DMS 273 (cell line): ENCODE results near the gene AGO1.
A peak's percentile ranks its signal among the peaks of the same experiment; 100 is the strongest.
"Not testable (repeated sequence)": the region's sequence is repeated elsewhere in the genome, so short reads cannot be mapped to it uniquely, and the experiment has no call there.

Experiments used
- DNase-seq: peaks from one replicate; lab custom pipeline; 2025; ENCODE audit not compliant: unreplicated experiment; lab: John Stamatoyannopoulos, UW

The AGO1 gene

DNA sequence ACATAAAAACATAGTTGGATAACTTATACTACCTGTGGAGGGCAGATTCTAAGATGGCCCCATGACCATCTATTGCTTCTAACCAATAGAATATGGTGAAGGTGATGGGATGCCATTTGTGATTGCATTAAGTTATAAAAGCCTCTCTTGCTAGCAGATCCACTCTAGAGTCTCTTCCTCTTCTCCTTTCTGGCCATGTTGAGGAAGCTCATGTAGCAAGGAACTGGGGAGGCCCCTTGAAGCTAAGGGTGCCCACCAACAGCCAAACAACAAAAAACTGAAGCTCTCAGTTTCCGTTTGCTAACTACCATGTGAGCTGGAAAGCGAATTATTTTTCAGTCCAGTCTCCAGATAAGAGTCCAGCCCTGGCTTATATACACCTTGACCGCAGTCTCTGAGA, 16.0 kb upstream of the AGO1 start:
- no peak for DNase-seq

DNA sequence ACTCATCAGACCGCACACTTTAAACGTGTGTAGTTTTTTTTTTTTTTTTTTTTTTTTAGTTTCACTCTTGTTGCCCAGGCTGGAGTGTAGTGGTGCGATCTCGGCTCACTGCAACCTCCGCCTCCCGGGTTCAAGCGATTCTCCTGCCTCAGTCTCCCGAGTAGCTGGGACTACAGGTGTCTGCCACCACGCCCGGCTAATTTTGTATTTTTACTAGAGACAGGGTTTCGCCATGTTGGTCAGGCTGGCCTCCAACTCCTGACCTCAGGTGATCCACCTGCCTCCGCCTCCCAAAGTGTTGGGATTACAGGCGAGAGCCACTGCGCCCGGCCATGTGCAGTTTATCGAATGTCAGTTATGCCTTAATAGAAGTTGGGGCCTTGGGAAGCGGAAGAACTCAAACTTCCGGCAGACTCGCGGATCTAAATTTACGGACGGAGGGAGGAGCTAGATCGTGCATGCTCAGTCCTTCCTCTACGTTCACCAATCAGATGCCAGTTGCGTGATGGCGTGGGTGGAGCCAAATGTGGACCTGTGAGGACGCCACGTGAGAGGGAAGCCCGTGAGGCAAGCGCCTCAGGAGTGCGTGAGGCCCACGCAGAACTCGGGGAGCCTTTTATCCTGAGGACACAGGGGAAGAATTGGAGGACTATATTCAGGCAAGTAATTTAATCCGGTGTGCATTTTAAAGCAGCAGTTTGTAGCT, 13.6 kb upstream of the AGO1 start:
- DNase-seq: not testable (repeated sequence)

DNA sequence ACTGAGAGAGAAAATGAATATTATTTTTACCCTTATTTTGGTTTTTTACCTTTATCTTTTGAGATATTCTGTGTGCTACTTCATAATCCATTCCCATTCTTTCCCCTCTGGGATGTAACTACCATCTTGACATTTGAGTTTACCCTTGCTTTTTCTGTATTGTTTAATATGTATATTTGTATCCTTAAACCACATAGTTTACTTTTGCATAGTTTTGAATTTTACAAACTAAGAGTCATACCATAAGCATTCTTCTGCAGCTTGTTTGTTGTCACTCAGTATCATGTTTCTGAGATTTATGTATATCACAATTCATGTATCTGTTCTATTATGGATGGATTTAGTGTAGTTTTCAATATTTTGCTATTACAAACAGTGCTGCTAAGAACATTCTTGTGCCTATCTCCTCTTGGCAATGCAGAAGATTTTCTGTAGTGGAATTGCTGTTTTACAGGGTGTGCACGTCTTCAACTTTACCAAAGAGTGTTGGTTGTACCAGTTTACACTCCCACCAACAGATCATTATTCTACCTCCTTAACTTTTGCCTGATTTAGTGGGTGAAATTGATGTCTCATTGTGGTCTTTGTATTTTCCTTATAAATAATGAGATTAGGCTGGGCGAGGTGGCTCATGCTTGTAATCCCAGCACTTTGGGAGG, 12.2 kb upstream of the AGO1 start:
- no peak for DNase-seq

DNA sequence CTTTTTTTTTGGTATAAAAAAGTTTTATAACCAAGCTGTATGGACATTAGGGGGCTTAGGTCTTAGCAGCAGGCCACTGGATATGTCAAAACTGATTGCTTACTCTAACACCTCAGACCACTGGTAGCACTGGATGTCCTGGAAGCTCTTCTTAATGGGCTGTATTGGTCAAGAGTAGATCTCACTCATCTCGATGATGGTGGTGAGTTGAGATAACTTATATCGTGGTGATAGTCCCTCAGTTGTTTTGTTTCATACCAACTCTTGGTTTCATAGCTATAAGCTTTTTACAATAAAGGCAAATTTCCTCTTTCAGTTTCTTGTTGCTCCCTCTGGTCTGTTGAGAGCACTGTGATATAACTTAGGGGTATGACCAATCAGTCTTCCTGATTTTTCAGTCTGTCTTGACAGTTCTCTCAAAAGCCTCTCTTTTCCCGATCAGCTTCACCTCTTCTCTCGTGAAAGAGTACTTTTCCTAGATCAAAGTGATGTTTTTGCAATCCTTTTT, 9.7 kb upstream of the AGO1 start:
- DNase-seq: no peak

DNA sequence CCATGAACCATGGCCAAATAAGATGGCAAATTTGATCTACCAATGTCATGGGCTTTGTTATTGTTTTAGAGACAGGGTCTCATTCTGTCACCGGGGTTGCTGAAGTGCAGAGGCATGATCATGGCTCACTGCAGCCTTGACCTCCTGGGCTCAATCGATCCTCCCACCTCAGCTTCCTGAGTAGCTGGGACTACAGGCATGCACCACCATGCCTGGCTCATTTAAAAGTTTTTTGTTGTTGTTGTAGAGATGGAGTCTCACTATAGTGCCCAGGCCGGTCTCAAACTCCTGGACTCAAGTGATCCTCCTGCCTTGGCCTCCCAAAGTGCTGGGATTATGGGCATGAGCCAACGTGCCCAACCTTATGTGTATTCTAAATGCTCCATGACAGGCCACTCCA, 8.9 kb upstream of the AGO1 start:
- DNase-seq: not testable (repeated sequence)

DNA sequence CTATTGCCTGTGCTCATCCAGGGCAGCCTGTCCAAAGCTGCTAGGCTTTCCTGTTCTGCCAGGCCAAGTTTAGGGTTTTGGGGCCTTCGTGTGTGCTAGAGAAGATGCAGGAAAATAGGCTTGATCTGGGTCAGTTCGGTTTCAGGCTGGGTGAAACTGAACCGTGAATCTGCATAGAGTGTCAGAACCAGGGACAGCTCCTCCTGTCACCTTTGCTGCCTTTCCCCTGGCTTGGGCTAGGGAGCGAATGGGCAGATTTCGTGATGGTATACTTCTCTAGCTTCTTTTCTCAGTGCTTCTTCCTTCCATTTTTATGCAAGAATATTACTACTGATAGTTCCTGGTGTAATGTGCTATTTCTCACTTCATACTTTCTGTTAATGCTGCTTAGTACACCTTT, 6.0 kb upstream of the AGO1 start:
- no peak for DNase-seq

DNA sequence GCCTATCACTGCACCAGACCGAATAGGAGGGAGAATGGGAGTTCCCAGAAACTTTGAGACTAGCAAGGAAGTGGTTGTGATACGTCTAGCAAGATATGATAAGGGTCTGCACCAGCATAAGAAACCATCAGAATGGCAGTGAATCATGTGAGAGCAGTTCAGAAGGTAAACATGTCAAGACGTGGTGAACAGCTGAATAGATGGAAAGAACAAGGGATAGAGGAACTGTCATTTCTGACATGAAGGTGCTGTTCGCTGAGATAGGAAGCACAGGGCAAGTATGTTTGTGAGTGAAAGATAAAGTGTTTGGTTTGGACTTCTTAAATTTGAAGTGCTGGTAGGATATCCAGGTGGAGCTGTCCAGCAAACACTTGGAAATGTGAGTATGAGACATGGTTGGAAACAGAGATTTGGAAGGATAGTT, 1.1 kb upstream of the AGO1 start:
- no peak for DNase-seq

DNA sequence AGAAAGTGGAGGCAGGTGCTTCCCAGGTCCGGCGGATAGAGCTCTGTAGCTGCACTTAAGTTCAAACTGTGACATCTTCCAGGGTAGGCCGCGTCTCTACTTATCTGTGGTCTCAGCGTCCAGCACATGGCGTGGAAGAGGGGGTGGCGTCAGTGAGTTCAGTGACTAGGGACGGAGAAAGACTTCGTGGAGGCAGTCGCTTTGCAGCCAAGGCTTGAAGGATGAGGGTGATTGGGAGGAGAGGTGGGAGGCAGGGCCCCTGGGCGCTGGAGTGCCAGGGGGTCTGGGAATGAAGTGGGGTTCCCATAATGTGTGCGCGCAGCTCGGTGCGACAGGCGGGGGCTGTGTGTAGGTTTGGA, 444 bp upstream of the AGO1 start:
- no peak for DNase-seq

DNA sequence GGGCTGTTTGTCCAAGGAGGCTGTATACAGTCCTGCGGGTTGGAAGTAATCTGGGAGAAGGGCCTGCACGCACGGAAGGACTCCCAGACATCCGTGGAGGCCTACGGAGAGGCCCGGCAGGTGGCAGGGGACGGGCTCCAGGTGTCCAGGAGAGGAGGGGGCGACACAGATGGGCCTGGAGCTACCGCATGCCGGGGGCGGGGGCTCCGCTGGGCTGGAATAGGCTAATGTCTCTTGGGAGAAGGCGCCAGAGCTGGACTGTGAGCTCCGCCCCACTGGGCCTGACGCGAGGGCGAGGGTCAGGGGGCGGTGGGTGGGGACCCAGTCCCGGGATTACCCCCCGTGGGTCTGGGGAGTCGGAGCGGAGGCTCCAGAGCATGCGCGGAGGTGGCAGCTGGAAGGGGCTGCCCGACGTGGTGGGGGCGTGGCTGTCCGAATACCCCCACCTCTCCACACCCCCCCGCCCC, 659 bp downstream of the AGO1 start:
- peak; percentile 71 for DNase-seq

DNA sequence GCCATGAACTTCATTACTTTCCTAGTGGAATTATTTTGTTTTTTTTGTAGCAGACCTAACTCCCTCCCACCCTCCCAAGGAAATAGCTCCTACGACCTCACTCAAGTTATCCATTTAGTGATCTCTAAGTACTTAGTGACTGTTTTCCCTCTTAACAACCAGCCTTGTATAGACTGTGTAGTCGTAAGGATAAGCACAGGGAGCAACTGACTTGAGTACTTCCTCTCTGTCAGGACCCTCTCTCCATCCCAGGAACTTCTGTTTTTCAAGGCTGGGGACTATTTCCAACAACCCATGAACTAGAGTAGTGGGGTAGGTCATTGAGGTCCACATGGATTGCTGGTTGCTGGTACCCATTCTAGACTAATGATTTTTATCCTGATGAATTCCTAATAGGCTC, 1.9 kb downstream of the AGO1 start:
- no peak for DNase-seq

DNA sequence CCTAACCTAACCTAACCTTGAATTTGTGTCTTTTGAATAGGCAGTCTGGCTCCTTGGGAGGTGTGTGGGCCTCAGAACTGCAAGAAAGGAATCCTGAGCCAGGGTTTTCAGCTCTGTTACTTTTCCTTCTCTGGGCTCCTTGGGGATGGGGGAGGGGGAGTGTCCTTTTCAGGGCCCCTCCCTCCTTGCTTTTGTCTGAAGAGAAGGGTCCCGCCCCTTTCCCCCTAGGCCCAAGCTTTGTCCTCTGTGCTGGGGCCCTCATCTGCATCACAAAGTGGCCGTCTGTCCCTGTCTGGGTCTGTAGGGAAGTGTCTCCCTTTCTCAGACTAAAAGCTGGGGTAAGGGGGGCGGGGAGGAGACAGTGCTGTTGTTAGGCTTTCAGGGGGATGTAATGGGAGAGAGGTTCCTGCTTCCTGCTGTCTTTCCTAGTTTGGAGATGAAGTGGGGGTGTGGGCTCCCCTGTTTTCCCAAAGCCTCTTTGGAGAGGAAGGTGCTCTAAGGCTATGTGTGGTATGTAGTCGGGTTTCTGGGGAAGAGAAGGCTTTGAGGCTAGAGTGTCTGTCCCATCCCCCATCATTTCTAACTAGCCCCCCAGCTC, 3.1 kb downstream of the AGO1 start:
- peak; percentile 28 for DNase-seq

DNA sequence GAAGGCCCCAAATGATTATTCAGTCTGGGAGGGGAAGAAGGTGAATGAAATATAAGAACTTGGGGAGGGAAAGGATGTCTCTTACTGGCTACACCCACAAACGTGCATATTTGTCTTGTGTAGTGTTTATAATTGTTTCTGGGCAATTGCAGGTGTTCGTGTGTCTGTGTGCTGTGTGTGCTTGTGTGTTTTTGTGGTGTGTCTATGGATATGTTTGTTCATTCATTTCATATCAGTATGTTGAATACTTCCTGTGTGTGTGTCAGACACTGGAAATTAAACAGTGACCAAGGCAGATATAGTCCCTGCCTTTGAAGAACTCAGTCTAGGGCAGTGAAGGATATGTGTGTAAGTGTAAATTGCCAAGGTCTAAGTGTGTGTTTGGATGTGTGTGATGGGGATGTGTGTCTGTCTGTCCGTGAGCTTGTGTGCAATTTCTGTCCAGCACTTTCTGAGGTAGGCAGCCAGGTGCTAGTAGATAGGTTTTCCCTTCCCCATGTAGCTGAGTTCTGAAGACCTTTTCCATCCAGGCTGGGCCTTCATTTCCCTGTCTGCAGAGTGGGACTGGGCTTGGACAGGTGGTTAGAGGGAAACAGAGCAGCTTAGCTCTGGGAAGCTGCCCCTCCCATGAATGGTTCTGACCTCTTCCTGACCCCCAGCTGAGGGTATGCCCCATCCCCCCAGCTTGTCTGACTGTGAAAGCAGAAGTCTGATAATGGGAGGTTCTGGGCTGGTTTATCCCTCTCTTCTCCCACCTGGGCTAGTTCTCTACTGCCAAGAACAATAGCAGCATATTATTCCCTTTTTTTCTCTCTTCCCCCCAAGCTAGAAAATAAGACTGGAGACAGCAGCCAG, 3.8 kb downstream of the AGO1 start:
- peak; percentile 22 for DNase-seq

DNA sequence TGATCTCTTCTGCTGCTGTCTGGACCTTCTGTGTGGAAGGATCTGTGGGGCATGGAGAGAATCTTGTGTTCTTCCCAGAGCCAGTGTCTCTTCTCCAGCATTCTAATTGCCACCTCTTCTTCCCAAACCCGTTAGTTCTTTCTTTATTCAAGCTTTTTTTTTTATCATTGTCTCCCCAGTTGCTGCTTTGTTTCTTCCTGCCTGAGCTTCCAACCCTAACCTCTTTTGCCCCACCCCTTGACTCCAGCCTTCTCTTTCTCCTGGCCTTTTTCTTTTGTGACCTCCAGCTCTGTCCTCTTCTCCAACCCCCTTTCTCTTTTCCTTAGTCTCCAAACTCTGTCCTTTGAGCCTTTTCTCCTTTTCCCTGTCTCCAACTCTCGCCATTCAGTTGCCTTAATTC, 4.5 kb downstream of the AGO1 start:
- no peak for DNase-seq

DNA sequence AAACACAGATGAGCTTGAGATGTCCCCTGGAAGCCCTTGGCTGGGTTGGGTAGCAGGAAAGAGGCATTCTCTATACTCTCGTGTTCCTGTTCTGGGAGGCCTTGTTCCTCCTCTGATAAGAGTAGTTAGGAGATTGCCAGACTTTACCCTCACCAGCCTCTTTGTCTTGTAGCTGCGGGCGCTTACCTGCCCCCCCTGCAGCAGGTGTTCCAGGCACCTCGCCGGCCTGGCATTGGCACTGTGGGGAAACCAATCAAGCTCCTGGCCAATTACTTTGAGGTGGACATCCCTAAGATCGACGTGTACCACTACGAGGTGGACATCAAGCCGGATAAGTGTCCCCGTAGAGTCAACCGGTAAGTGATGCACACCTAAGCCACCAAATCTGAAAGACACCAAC, 5.2 kb downstream of the AGO1 start:
- no peak for DNase-seq

DNA sequence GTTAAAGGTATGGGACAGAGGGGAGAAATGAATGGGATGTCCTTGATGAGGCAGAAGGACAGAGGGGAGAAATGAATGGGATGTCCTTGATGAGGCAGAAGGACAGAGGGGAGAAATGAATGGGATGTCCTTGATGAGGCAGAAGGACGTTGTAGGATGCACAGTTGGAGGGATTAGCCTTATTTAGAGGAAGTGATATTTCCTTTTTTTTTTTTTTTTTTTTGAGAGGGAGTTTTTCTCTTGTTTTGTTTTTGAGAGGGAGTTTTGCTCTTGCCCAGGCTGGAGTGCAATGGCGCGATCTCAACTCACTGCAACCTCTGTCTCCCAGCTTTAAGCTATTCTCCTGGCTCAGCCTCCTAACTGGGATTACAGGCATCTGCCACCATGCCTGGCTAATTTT, 6.0 kb downstream of the AGO1 start:
- DNase-seq: not testable (repeated sequence)

DNA sequence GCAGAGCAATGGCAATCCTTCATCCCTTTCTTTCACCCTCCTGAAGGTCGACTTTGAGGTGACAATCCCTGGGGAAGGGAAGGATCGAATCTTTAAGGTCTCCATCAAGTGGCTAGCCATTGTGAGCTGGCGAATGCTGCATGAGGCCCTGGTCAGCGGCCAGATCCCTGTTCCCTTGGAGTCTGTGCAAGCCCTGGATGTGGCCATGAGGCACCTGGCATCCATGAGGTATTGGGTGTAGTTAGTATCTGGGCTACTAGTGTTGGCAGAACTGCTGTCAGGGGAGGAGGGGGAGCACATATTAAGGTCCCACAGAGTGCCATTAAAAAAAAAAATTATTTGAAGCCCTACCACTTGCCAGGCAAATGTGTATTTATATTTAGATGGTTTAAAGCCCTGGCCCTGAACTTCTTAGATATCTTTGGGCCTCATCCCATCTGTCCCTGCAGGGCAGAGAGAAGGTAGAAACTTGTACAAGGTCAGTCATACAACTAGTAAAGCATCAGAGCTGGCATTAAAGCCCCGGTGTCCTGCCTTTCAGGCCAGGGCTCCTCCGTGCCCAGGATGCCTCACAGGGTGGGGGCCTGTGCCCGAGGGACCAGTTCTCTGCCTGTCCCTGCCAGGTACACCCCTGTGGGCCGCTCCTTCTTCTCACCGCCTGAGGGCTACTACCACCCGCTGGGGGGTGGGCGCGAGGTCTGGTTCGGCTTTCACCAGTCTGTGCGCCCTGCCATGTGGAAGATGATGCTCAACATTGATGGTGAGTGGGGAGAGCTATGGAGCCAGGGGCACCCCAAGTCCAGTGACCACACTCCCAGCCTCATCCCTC, 10.3 kb downstream of the AGO1 start:
- DNase-seq: no peak

DNA sequence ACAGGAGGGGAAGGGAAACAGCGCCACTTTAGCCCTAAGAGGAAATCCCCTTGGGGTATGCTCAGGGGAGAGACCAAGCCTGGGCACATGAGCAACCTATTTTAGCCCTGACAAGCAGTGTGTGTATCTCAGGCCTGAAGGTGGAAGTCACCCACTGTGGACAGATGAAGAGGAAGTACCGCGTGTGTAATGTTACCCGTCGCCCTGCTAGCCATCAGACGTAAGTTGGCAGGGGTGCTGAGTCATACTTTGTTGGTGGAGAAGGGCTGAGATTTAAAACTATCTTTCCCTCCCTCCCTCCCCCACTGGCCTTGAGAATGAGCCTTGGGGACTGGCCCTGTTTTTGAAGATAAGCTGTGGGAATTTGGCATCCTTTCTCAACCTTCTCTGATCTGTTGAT, 11.2 kb downstream of the AGO1 start:
- no peak for DNase-seq

DNA sequence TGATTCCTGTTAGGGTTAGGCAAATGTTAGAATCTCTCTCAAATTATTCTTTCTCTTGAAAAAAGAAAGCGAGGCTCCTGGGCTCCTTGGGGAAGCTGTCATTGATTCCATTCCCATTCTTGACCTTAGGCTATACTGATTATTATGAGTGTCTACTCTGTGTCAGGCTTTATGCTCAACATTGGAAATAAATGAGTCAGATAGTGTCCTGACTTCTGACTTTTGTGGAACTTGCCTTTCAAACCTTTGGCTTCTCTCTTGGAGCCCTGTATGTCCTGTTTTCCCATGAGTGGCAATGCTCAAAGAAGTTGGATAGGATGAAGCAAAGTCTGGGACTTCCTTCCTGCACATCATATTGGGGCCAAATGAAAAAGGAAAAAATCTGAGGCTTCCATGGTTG, 11.6 kb downstream of the AGO1 start:
- DNase-seq: no peak

DNA sequence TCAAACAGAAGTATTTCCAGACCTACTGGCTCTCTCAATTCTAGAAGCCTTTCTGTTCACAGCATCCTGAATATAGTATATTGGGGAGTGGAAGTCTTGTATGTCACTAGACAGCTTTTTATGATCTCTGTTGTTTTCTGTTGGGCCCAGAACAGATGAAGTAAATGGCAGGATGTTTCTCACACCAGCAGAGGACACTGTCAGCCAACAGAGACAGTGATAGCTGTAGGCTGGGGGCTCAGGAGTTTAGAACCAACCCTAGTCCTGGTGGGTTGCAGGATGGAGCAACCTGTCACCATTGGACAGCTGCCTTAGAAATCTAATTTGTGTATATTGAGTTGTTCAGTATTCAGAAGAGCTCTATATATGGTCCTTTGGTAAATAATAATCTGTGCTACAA, 16.9 kb downstream of the AGO1 start:
- DNase-seq: no peak

DNA sequence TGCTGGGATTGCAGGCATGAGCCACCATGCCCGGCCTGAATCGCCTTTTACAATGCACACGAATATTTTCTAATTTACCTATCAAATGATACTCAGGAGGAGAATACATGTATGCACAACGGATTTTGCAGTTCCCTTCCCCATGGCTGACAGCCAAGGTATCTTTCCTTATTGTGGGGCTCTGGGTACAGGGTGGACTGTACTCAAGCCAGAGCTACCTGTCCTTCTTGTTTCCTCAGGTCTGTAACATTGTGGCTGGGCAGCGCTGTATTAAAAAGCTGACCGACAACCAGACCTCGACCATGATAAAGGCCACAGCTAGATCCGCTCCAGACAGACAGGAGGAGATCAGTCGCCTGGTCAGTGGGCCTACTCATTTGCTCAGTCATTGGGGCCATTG, 18.2 kb downstream of the AGO1 start:
- no peak for DNase-seq

DNA sequence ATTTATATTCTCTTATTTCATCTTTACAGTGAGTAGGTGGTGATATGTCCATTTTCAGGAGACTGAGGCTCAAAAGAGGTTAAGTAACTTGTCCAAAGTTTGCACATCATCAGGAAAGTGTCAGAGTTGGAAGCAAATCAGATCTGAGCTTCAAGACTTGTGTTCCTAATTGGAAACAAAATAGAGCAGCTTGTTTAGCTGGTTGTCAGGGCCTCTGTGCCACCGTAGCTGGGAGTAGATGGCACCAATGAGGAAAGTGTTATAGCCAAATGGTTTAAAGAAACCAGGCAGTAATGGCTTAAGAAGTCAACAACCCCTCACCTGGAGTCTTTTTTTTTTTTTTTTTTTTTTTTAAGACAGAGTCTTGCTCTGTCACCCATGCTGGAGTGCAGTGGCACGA, 19.7 kb downstream of the AGO1 start:
- DNase-seq: no peak
